ENCODE results near the gene CST7.

Gene CST7

GRCh38 chr20:24951536-24952083 is 2.5 kb downstream of the CST7 start:
- no peak for DNase-seq

GRCh38 chr20:24952376-24953208 is 3.5 kb downstream of the CST7 start:
- DNase-seq = no peak

- no peak for DNase-seq
Measured at GRCh38 chr20:24953209-24953575, 4.1 kb downstream of the CST7 start.

- no peak for DNase-seq
Measured at GRCh38 chr20:24953621-24954133, 4.6 kb downstream of the CST7 start.

- DNase-seq = no peak
Measured at GRCh38 chr20:24954151-24954550, 5.1 kb downstream of the CST7 start.

- no peak for DNase-seq
Measured at GRCh38 chr20:24954566-24954965, 5.5 kb downstream of the CST7 start.

- DNase-seq = no peak
Measured at GRCh38 chr20:24955045-24955444, 6.0 kb downstream of the CST7 start.

- no peak for DNase-seq
Measured at GRCh38 chr20:24956001-24956841, 7.2 kb downstream of the CST7 start.

- DNase-seq = no peak
Measured at GRCh38 chr20:24957326-24958016, 8.4 kb downstream of the CST7 start.

GRCh38 chr20:24958506-24959385 is 9.7 kb downstream of the CST7 start:
- no peak for DNase-seq

GRCh38 chr20:24959591-24960301 is 10.7 kb downstream of the CST7 start:
- DNase-seq = no peak

GRCh38 chr20:24960302-24960801 is 11.3 kb downstream of the CST7 start:
- no peak for DNase-seq

- DNase-seq = no peak
Measured at GRCh38 chr20:24960861-24961260, 11.8 kb downstream of the CST7 start.

- DNase-seq = no peak
Measured at GRCh38 chr20:24961384-24962181, 12.5 kb downstream of the CST7 start.

- DNase-seq = no peak
Measured at GRCh38 chr20:24962182-24962492, 13.1 kb downstream of the CST7 start.

GRCh38 chr20:24962510-24962909 is 13.4 kb downstream of the CST7 start:
- no peak for DNase-seq

GRCh38 chr20:24963672-24964505 is 14.8 kb downstream of the CST7 start:
- no peak for DNase-seq

- no peak for DNase-seq
Measured at GRCh38 chr20:24964506-24964840, 15.4 kb downstream of the CST7 start.
